Cardiac fibroblast (primary cell): Measurements from ENCODE around the gene DIS3L2.
A peak's percentile ranks its signal among the peaks of the same experiment; 100 is the strongest.
"Not testable (repeated sequence)": the region's sequence is repeated elsewhere in the genome, so short reads cannot be mapped to it uniquely, and the experiment has no call there.

Experiments used
- DNase-seq, 2 donors: peaks; one replicate each; pipeline versions ENCODE4 v3.0.0 to v3.0.0-alpha.2; 2010; ENCODE audit warnings: low read depth in 2 of 2
- H3K4me3 ChIP-seq, 2 donors: replicated peaks in 1 of 2; 1 replicate in 1 of 2; 2 replicates in 1 of 2; pipeline ENCODE4 v1.5.1; 2011; ENCODE audit warnings: low read depth in 2 of 2, low read length in 2 of 2, mild to moderate bottlenecking in 2 of 2, moderate library complexity in 1 of 2
- TF ChIP-seq, protein P1 (sequence below): IDR thresholded peaks from one replicate; pipeline ENCODE4 v1.5.1; 2011; ENCODE audit warnings: low read depth, mild to moderate bottlenecking, low read length, inconsistent platforms

Gene DIS3L2

GRCh38 chr2:232367591-232368233, 406.2 kb downstream of the DIS3L2 start:
- H3K4me3 ChIP-seq, result no peak overlapping the region
- DNase-seq, result no peak
- TF ChIP-seq, protein P1, sequence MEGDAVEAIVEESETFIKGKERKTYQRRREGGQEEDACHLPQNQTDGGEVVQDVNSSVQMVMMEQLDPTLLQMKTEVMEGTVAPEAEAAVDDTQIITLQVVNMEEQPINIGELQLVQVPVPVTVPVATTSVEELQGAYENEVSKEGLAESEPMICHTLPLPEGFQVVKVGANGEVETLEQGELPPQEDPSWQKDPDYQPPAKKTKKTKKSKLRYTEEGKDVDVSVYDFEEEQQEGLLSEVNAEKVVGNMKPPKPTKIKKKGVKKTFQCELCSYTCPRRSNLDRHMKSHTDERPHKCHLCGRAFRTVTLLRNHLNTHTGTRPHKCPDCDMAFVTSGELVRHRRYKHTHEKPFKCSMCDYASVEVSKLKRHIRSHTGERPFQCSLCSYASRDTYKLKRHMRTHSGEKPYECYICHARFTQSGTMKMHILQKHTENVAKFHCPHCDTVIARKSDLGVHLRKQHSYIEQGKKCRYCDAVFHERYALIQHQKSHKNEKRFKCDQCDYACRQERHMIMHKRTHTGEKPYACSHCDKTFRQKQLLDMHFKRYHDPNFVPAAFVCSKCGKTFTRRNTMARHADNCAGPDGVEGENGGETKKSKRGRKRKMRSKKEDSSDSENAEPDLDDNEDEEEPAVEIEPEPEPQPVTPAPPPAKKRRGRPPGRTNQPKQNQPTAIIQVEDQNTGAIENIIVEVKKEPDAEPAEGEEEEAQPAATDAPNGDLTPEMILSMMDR, result no peak

DNA sequence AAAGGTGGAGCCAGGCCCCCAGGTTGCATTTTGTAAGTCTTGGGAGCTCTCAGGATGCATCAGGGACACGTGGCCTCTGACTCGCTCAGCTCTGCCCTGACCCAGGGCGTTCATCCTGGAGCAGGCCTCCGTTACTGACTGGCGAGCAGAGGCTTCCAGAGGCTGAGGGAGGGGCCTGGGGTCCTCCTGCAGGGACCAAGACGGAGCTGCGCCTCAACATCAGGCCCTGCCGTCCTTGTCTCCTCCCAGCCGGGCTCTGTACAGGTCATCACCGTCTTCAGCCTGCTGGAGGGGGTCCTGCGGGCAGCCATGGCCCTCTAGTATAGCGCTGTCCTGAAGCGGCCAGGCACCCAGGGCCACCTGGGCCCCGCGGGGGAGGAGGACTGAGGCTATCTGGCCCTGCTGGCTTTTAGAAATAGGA, 406.8 kb downstream of the DIS3L2 start:
- no peak overlapping the region for H3K4me3 ChIP-seq
- DNase-seq, result no peak
- TF ChIP-seq, protein P1, result no peak

- TF ChIP-seq, protein P1, result no peak
- no peak overlapping the region for H3K4me3 ChIP-seq
- DNase-seq, result no peak
Measured at GRCh38 chr2:232369126-232369951, 407.8 kb downstream of the DIS3L2 start.

DNA sequence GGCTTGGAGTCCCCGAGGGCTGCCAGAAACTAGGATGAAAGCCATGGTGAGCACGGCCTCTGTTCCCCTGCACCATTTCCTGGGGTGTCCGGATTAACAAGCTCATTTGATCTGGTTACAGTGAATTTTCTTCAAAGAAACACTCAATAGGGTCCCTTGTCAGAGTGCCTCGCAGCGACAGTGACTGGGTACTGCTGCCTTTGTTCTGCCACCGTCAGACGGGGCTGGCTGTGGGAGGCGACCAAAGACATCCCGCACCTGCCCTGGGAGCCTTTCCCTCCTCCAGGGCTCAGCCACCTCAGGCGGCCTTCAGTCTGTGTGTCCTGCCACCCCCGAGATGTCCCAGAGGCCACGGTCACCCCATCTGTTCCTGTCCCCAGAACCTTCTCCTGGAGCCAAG, 408.5 kb downstream of the DIS3L2 start:
- not testable (repeated sequence) for H3K4me3 ChIP-seq, DNase-seq

GRCh38 chr2:232372231-232373208, 411.0 kb downstream of the DIS3L2 start:
- no peak overlapping the region for H3K4me3 ChIP-seq
- peak; percentile 31 to 73 for DNase-seq
- TF ChIP-seq, protein P1, result no peak

DNA sequence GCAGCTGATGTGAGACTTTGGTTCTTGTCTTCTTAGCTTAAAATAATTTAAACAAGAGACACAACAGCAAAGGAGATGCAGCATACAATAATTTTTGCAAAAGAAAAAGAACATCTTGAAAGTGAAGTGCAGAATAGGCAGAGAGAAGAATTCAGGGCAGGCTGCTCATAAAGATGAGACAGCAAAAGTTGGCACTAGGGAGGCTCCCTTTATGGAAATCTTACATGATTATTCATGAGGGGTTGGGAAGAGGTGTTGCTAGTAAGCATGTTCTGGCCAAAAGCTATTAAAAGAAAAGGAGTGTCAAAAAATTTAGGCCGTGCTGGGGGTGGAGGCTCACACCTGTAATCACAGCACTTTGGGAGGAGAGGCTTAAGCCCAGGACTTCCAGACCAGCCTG, 412.8 kb downstream of the DIS3L2 start:
- H3K4me3 ChIP-seq, result no peak overlapping the region
- TF ChIP-seq, protein P1, result no peak
- DNase-seq, result no peak
